ENCODE measurements around the gene LCE3A. TPM values are rescaled to one million over a fixed set of nuclear protein-coding genes. Genes with fewer than 3 reads are reported as not detected.

Gene LCE3A
- total RNA-seq, 1 experiment from 2014 or later: not detected

- no peaks in the 10 kb centered on the region for H3K9me3 Mint-ChIP-seq (ENCODE audit: low read depth, unreplicated experiment)
Measured at GRCh38 chr1:152626744-152627143, 3.8 kb upstream of the LCE3A start.

GRCh38 chr1:152623203-152623844 lies 421 bp upstream of the LCE3A start:
- no peaks in the 10 kb centered on the region for H3K4me1 Mint-ChIP-seq (ENCODE audit: low read depth, unreplicated experiment)
- no TSS peak for BruUV-seq (replicated peaks)
- intact Hi-C loops (cut with micrococcal nuclease; ENCODE audit: unreplicated experiment): no loop called here
- H3K27ac Mint-ChIP-seq (ENCODE audit: unreplicated experiment): no peak overlapping the region
- no peak overlapping the region for H3K4me3 Mint-ChIP-seq (ENCODE audit: low read depth, unreplicated experiment)
- H3K9me3 Mint-ChIP-seq (ENCODE audit: low read depth, unreplicated experiment): no peaks in the 10 kb centered on the region
- TF ChIP-seq CTCF (IDR thresholded peaks at IDR 0.05; ENCODE audit: unreplicated experiment): no peak
- no peaks in the 10 kb centered on the region for H3K36me3 Mint-ChIP-seq (ENCODE audit: insufficient read depth, unreplicated experiment)
- H3K27me3 Mint-ChIP-seq (ENCODE audit: unreplicated experiment): peaks cover 80% of the 10 kb centered on the region
- DNase-seq: peak; percentile 9
- CTCF ChIA-PET: interaction anchor here (1.2 kb wide), 1 partner anchor 96 kb away, joined by 3 read pairs; a partner anchor contains a TSS

More at GRCh38 chr1:152626744-152627143, 3.8 kb upstream of the LCE3A start:
- Mint-ChIP-seq H3K27ac (ENCODE audit: unreplicated experiment) (no peak overlapping the region), H3K36me3 (ENCODE audit: insufficient read depth, unreplicated experiment) (no peaks in the 10 kb centered on the region), H3K27me3 (ENCODE audit: unreplicated experiment) (peaks cover 84% of the 10 kb centered on the region), H3K4me3 (ENCODE audit: low read depth, unreplicated experiment) (no peak overlapping the region), H3K4me1 (ENCODE audit: low read depth, unreplicated experiment) (no peaks in the 10 kb centered on the region)
- no TSS peak for BruUV-seq (replicated peaks)
- CTCF ChIA-PET: no interaction called here
- TF ChIP-seq CTCF (IDR thresholded peaks at IDR 0.05; ENCODE audit: unreplicated experiment): no peak
- intact Hi-C loops (cut with micrococcal nuclease; ENCODE audit: unreplicated experiment): no loop called here
- no peak for DNase-seq

- H3K4me1 Mint-ChIP-seq (ENCODE audit: low read depth, unreplicated experiment): no peaks in the 10 kb centered on the region
- no peak for DNase-seq
- no peaks in the 10 kb centered on the region for H3K36me3 Mint-ChIP-seq (ENCODE audit: insufficient read depth, unreplicated experiment)
- no peak for TF ChIP-seq CTCF (IDR thresholded peaks at IDR 0.05; ENCODE audit: unreplicated experiment)
- H3K9me3 Mint-ChIP-seq (ENCODE audit: low read depth, unreplicated experiment): no peaks in the 10 kb centered on the region
- H3K27ac Mint-ChIP-seq (ENCODE audit: unreplicated experiment): no peak overlapping the region
- CTCF ChIA-PET: interaction anchor here (0.6 to 1.2 kb wide), 4 partner anchors 10 to 1082 kb away, joined by 3 read pairs; a partner anchor contains a TSS
- no peak overlapping the region for H3K4me3 Mint-ChIP-seq (ENCODE audit: low read depth, unreplicated experiment)
- BruUV-seq (replicated peaks): no TSS peak
- peaks cover 67% of the 10 kb centered on the region for H3K27me3 Mint-ChIP-seq (ENCODE audit: unreplicated experiment)
- intact Hi-C loops (cut with micrococcal nuclease; ENCODE audit: unreplicated experiment): no loop called here
Measured at GRCh38 chr1:152621993-152622392, 910 bp downstream of the LCE3A start.

GRCh38 chr1:152613511-152613910 lies 9.4 kb downstream of the LCE3A start, which contains the start of gene LCE3B:
LCE3B (plus strand) TSS chr1:152613811; CDS start chr1:152613811, 0 bp downstream.
- H3K27ac Mint-ChIP-seq (ENCODE audit: unreplicated experiment): no peak within 1 kb of the TSS
- peaks cover 61% of the 10 kb centered on the region for H3K27me3 Mint-ChIP-seq (ENCODE audit: unreplicated experiment)
- H3K36me3 Mint-ChIP-seq (ENCODE audit: insufficient read depth, unreplicated experiment): no peaks in the 10 kb centered on the region
- H3K9me3 Mint-ChIP-seq (ENCODE audit: low read depth, unreplicated experiment): no peaks in the 10 kb centered on the region
- CTCF ChIA-PET: interaction anchor here (0.5 kb wide), 1 partner anchor 13 kb away, joined by 3 read pairs; the partner anchor contains the start of gene LCE3C
- H3K4me1 Mint-ChIP-seq (ENCODE audit: low read depth, unreplicated experiment): no peaks in the 10 kb centered on the region
- no TSS peak for BruUV-seq (replicated peaks)
- H3K4me3 Mint-ChIP-seq (ENCODE audit: low read depth, unreplicated experiment): no peak within 1 kb of the TSS
- TF ChIP-seq CTCF (IDR thresholded peaks at IDR 0.05; ENCODE audit: unreplicated experiment): no peak
- no peak for DNase-seq
- intact Hi-C loops (cut with micrococcal nuclease; ENCODE audit: unreplicated experiment): no loop called here
